ENCODE results near the gene PRRT2.

- TF ChIP-seq CTCF (IDR thresholded peaks at IDR 0.05; ENCODE audit: insufficient read depth, low read length, poor library complexity, severe bottlenecking) (no peak), EZH2phosphoT487 (conservative IDR thresholded peaks at IDR 0.05; ENCODE audit: low read length) (no peak)
Measured at GRCh38 chr16:29843931-29844330, 31.9 kb downstream of the PRRT2 start.

Data from SU-DHL-6 (cell line).